KOPT-K1 (cell line): ENCODE results near the gene PCDHGC3.

ENCODE experiments used
- H3K27ac ChIP-seq: fragments of 200-600 bp; sonication (generic); 2 replicates; pipeline ENCODE4 v1.5.1; 2016; ENCODE audit warnings: antibody characterized with exemption, mild to moderate bottlenecking, low read depth, low read length; ENCODE audit not compliant: poor library complexity, severe bottlenecking
- H3K36me3 ChIP-seq: fragments of 200-600 bp; sonication (generic); 2 replicates; pipeline ENCODE4 v1.5.1; 2017; ENCODE audit warnings: antibody characterized with exemption, mild to moderate bottlenecking, low read length, moderate library complexity; ENCODE audit not compliant: insufficient read depth
- H3K9me3 ChIP-seq: fragments of 200-600 bp; sonication (generic); 2 replicates; pipeline ENCODE4 v1.5.1; 2017; ENCODE audit warnings: antibody characterized with exemption, low read length, mild to moderate bottlenecking; ENCODE audit not compliant: insufficient read depth, poor library complexity, severe bottlenecking

The PCDHGC3 gene

DNA sequence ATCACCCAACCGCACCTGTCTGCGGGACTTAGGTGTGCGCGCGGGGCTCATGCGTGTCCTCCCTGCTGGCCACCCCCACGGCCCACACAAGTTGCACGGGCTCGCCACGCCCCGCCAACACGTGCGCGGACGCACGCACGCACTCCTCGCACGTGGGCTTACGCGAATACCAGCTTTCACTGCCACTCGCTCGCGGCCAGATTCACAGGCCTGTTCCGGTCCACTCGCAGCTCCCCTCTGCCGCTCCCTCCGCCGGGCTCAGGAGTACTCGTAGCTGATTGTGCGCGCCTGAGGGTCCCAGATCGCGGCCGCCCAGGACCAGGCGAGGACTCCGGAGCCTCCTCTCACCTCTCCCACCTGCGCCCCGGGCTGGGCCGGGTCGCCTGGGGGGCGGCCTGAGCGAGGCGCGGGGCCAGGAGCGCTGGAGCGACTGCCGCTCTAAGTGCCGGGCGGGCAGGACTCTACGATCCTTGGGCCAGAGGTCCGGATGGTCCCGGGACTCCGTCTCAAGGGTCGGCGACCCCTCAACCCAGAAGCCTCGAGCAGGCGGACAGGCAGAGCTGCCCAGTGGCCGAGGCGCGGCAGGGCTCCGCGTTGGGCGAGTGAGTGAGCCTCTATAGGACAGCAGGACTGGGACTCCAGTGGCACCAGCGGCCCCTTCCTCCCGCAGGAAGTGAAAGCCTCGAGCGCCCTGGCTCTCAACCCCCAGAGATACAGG lies 16.6 kb downstream of the PCDHGC3 start:
- Histone ChIP-seq H3K9me3 (no peaks in the 10 kb centered on the region), H3K27ac (no peak overlapping the region), H3K36me3 (no peaks in the 10 kb centered on the region)

DNA sequence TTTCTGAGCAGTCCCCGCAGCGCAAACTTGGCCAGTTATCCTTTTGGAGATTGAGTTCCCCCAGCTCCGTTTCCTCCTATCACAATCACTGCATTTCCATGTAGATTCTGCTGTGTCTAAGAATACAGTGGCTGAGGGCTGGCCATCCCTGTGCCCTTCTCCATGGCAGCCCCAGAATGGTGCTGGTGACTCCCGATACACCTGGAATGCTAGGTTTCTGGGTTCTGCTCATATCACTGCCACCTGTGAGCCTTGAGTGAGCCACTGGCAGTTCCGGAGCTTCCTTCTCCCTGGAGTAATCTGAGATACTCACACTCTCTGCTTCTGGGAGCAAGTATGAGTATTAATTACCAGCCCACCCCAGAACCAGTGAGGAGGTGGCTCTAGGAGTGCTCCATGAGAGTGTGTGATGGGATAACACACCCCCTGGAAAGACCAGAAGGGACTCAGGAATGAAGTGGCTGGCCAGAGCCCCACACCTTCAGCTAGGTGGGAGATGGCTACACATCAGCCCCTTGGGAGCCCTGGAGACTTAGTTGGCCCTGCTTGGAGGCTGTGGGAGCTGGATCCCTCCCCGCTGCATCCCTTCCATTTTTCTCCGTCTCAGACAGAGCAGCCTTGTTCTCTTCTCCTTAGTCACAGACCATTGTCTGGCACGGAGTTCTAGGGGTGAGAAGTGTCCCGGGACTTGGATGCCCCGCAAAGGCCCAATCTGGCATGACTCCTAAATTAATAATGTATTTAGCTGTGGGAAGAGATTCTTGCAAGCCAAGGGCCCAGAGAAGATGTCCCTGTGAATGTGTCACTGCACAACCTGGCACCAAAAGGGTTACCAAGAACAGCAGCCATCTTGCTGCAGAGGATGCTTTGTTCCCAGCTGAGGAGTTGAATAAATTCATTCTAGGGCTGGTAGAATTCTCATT lies 18.0 kb downstream of the PCDHGC3 start:
- no peak overlapping the region for H3K27ac ChIP-seq
- no peaks in the 10 kb centered on the region for H3K36me3 ChIP-seq
- no peaks in the 10 kb centered on the region for H3K9me3 ChIP-seq

DNA sequence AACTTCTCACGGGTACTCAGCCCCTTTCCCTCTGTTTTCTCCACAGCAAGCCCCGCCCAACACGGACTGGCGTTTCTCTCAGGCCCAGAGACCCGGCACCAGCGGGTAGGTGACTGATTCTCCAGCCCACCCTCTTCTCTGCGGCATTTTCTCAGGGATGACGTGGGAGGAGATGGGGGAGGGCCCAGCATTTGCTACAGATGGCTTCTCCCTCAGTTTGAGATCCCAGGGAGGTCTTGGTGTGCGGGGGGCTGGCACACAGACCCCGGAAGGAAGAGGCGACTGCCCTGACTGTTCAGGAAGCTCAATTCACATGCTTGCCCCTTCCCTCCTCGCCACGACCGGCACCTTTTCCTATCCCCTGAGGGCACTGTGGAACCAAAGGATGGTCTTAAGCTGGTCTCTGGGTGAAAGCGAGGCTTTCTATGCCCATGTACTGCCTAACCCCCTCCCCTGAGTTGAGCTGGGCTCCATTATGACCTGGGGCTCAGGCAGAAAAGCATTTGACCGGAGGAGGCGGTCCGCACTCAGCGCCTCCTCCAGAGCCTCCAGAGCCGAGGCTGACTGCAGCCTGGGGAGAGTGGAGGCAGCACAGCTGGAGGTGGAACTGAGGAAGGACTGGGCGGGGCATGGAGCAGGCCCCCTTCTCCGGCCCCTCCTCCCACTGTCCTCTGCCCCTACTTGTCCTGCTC lies 19.1 kb downstream of the PCDHGC3 start:
- Histone ChIP-seq H3K27ac (no peak overlapping the region), H3K9me3 (no peaks in the 10 kb centered on the region), H3K36me3 (no peaks in the 10 kb centered on the region)

DNA sequence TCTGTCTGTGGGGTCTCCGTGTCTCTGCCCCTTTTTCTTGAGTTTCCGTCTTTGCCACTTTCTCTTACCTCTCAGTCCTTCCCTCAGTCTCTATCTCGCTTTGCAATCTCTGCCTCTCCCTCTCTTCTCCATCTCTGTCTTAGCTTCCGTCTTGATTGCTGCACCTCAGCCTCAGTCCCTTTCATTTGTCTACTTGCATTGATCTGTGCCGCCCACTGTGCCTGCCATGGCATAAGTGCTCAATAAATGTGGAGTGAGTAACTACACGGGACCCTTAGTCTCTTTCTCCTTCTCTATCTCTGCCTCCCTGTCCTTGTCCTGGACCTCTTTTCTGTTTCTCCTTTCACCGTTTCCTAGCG lies 19.7 kb downstream of the PCDHGC3 start:
- Histone ChIP-seq H3K36me3 (no peaks in the 10 kb centered on the region), H3K27ac (no peak overlapping the region), H3K9me3 (no peaks in the 10 kb centered on the region)

DNA sequence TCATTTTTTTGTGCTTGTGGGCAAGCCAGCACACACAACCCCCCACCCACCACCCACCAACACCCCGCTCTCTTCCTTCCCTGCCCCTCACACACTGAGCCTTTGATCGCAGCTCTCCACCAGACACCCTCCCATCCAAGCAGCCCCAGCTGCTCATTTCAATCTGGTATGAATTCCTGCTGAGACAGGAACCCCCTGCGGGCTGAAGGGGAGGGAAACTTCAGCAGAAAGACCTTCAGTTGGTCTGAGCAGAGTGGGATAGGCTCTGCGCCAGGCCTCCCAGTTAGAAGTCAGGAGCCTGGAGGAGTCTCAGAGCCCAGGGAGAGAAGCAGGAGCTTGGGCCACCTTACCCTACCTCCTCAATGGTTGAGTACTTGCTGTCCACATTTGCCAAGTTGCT lies 20.3 kb downstream of the PCDHGC3 start:
- Histone ChIP-seq H3K9me3 (no peaks in the 10 kb centered on the region), H3K27ac (no peak overlapping the region), H3K36me3 (no peaks in the 10 kb centered on the region)

DNA sequence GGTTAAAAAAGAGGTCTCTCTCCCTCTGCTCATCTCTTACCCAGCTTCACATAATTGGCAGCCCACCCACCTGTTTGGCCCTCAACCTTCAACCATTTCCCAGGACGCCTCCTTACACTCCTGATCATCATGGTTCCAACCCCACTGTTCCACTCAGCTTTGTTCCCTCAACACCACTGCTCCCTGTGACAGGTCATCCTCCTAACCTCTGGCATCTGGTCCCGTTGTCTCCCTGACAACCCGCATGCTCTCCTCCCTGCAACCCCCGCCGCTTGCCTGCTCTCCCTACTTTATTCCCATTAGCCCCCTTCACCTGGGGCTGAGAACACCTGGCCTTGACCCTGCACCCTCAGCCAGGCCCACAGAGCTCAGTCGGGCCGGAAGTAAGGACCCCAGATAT lies 26.0 kb downstream of the PCDHGC3 start:
- Histone ChIP-seq H3K36me3 (no peaks in the 10 kb centered on the region), H3K27ac (no peak overlapping the region), H3K9me3 (no peaks in the 10 kb centered on the region)

DNA sequence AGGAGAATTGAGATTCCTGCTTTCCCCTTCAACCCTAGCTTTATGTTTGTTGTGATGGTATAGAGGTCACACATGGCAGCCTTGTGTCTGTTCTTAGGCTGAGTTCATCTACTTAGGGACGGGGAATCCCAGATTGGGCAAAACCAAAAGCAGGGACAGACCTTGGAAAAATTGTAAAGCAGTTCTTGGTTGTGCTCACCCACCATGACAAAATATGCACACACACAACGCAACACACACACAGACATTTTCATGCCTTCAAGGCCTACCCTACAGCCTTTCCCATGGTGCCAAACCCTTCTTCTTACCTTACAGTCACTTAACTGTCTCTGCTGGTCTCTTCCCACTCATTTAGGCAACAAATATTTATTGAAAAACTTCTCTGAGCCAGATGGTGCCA lies 27.9 kb downstream of the PCDHGC3 start:
- Histone ChIP-seq H3K36me3 (no peaks in the 10 kb centered on the region), H3K27ac (no peak overlapping the region), H3K9me3 (no peaks in the 10 kb centered on the region)

DNA sequence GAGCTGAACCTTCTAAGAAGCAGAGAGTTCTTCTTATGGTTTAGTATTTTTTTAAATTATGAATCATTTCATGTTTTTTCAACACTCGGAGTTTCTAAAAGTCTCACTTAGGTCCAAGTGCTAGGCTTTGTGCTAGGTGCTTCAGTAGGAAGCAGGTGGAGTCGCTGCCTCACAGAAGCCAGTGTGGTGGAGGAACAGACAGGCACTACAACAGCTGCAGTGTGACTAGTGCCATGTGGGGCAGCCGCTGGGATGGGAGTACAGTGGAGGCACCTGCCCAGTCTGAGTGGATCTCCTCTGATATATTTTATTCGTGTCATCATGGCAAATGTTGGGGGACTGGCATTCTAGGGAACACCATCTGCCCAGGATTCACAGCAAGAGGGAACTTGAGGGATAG lies 28.4 kb downstream of the PCDHGC3 start:
- Histone ChIP-seq H3K27ac (no peak overlapping the region), H3K9me3 (no peaks in the 10 kb centered on the region), H3K36me3 (no peaks in the 10 kb centered on the region)

DNA sequence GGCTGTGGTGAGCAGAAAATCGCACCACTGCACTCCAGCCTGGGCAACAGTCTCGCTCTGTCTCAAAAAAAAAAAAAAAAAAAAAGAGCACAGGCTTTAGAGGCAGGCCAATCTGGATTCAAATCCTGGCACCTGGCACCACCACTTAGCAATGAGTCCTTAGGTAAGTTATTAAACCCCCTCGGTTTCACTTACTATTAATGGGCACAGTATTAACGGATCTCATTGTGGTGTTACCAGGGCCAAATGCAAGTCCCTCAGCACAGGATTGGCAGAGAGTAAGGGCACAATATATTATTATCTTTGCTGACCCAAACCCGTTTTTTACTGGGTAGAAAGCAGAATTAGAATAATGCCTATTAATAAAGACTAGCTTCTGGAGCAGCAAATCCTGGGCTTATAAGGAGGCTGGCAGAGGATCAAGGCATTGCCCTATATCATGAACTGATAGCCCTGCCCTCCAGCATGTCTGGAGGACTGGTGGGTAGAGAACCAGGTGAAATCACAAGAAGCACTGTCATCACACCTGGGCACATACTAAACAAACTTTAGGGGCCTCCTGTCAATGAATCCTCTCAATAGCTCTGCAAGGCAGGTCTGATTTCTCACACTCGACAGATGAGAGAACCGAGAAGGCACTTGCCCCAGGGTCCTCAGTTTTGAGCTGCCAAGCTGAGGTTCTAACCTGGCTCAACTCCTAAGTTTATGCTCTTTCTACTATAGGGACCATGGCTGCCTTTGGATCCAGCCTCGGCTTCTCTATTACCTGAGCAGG lies 30.8 kb downstream of the PCDHGC3 start:
- Histone ChIP-seq H3K9me3 (no peaks in the 10 kb centered on the region), H3K36me3 (no peaks in the 10 kb centered on the region), H3K27ac (no peak overlapping the region)

DNA sequence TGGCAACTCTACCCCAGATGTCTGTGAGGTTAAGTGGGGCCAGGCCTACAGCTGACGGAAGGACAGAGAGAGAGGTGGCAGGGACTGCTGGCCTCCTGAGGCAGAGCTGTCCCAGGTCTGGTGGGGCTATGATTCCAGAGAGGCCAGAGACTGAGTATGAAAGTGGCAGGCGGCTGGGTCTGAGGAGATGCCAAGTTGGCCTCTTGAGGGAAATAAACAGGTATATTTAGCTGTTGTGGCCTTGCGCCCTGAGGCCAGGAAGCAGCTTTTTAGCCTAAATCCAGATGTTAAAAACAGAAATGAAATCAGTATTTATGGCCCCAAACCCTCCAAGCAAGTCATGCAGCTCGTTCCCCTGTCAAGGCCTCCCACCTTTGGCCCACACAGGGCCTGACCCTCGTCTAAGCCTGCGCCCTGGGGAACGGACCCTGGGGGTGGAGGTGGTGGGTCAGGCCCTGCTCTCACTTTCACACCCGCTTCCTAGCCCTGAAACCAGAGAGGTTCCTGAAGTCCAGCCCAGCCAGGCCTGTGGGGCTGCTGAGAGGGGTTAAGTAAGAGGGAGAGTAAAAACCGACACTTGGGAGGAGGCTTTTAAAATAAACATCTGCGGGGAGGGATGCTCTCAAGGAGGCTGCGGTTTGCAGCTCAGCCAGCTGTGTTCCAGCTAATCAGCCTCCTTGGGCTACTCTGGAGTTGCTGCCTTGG lies 31.8 kb downstream of the PCDHGC3 start:
- Histone ChIP-seq H3K27ac (no peak overlapping the region), H3K36me3 (no peaks in the 10 kb centered on the region), H3K9me3 (no peaks in the 10 kb centered on the region)

DNA sequence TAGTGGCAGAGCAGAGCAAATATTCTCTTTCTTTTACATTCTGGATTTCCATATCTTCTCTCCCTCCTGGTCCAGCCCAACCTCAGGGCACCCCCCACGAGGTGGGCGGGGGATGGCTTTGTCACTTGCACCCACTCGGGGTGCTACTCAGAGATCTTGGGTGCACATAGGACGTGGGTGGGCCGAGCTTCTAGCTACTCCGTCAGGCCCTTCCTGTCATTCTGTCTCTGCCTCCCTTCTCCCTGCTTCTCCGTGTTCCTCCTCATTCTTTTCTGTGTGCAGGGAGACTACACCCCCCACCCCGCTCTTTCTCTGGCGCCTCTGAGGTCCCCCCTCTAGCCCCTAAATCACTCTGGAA lies 32.7 kb downstream of the PCDHGC3 start:
- H3K9me3 ChIP-seq = no peaks in the 10 kb centered on the region
- H3K27ac ChIP-seq = no peak overlapping the region
- H3K36me3 ChIP-seq = peaks cover 7% of the 10 kb centered on the region; the same call in 1 of the 2 replicates

DNA sequence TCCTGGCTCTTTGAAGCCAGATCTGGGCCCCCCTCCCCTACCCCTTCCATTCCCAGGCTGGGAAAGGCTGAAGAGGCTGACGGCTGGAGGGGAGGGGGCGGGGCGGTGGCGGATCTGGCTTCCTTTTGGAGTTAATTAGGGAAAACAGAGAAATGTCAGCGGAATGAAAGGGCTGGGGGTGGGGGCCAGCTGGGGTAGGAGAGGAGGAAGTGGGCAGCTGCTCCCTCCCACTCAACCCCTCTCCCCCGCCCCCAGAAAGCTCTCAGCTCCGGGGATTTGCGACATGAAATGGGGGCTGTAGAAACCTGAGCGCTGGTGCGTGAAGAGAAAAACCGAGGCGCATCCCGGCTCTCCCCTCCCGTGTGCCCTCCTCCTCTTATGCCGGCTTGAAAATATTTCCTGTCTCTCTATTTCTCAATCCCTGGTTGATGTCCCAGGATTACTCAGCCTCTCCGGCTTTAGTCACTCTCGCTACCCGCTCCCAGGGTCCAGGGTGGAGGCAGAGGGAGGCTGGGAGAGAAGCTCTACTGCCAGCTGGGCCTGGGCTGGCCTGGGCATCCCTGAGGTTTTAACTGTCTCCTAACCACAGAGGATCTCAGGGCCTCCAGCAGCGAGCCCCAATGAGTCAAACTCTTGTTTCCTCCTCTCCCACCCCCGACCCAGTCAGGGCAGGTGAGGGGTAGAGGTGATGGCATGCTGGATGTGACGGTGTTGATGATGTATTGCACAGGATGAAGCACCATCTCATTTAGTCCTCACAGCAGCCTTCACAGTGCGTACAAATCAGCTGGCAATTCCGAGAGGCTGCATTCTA lies 33.2 kb downstream of the PCDHGC3 start:
- Histone ChIP-seq H3K9me3 (no peaks in the 10 kb centered on the region), H3K27ac (no peak overlapping the region), H3K36me3 (peaks cover 12% of the 10 kb centered on the region; the same call in 1 of the 2 replicates)

DNA sequence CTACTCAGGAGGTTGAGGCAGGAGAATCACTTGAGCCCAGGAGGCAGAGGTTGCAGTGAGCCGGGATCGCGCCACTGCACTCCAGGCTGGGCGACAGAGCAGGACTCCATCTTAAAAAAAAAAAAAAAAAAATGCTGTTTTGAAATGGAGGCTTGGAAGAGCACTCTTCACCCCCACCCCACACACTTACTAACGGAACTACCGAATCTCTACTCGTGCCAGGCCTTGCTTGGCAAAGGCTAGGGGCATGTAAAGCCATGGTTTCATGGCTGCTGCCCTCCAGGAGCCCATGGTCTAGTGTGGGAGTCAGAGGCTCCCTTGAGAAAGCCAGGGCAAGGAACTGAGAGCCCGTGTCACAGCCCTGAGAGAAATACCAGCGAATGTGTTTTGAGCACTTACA lies 34.4 kb downstream of the PCDHGC3 start:
- Histone ChIP-seq H3K36me3 (peaks cover 24% of the 10 kb centered on the region), H3K27ac (no peak overlapping the region), H3K9me3 (no peaks in the 10 kb centered on the region)
